Esophagus squamous epithelium (tissue), 5 donors: Measurements from ENCODE around the gene MIPOL1. TPM values are rescaled to one million over a fixed set of nuclear protein-coding genes. Genes with fewer than 3 reads are reported as not detected.
"Not testable (repeated sequence)": the region's sequence is repeated elsewhere in the genome, so short reads cannot be mapped to it uniquely, and the experiment has no call there.

Experiments used
- DNase-seq: peaks from one replicate; lab custom pipeline; 2025; lab: John Stamatoyannopoulos, UW
- H3K27ac ChIP-seq, 4 donors: fragments of 200-600 bp; sonication (generic); one replicate each; pipeline ENCODE4 v1.5.1; 2016 to 2019; ENCODE audit warnings: mild to moderate bottlenecking in 1 of 4
- H3K27me3 ChIP-seq, 4 donors: fragments of 200-600 bp; sonication (generic); 1 replicate in 3 of 4; 2 replicates in 1 of 4; pipeline versions ENCODE4 v1.5.1 to v1.6.0; 2017 to 2021; ENCODE audit warnings: antibody characterized with exemption in 1 of 4
- H3K36me3 ChIP-seq, 3 donors: fragments of 200-600 bp; sonication (generic); one replicate each; pipeline ENCODE4 v1.5.1; 2016 to 2019
- H3K4me1 ChIP-seq, 3 donors: fragments of 200-600 bp; sonication (generic); one replicate each; pipeline ENCODE4 v1.5.1; 2017 to 2019
- H3K4me3 ChIP-seq, 4 donors: fragments of 200-600 bp; sonication (generic); 1 replicate in 3 of 4; 2 replicates in 1 of 4; pipeline ENCODE4 v1.5.1; 2016 to 2019; ENCODE audit warnings: mild to moderate bottlenecking in 2 of 4, moderate library complexity in 1 of 4
- H3K9me3 ChIP-seq, 3 donors: fragments of 200-600 bp; sonication (generic); one replicate each; pipeline ENCODE4 v1.5.1; 2016 to 2019
- CTCF ChIP-seq, 6 experiments: fragments of 450-650 bp in 4 of 6; fragments of 200-600 bp in 2 of 6; sonication (generic) in 2 of 6; IDR thresholded peaks; one replicate each; pipeline ENCODE4 v1.5.1; 2016 to 2019; ENCODE audit warnings: antibody characterized with exemption in 6 of 6, mild to moderate bottlenecking in 4 of 6, moderate library complexity in 4 of 6
- POLR2A ChIP-seq, 4 donors: fragments of 450-650 bp; IDR thresholded peaks; one replicate each; pipeline ENCODE4 v1.6.1; 2017; ENCODE audit warnings: antibody characterized with exemption in 4 of 4, mild to moderate bottlenecking in 4 of 4, moderate library complexity in 3 of 4
- WGBS, 2 donors: methylation state at CpG; one replicate each; pipeline ENCODE4 v1.1.5; 2018; 5-methylcytosine and 5-hydroxymethylcytosine counted together
- intact Hi-C: fragments of 100-400 bp; cut with DNase I; formaldehyde crosslinking; loops from one replicate; pipeline ENCODE4 v1.15.0; 2022
- total RNA-seq, 4 donors: library from RNA; depleted of rRNA; stranded (reverse); fragments of >200 nt; gene quantifications; one replicate each; pipeline ENCODE4 v1.1.0, GENCODE V29; 2016
- donor health status: DM: yes; HTN: yes; CAD: no.

The MIPOL1 gene
- total RNA-seq, 4 donors from 2014 or later, result 4.9 to 13.7 (median 7.1) TPM

- TF ChIP-seq POLR2A (IDR thresholded peaks at IDR 0.05), result no peak
- TF ChIP-seq CTCF (IDR thresholded peaks at IDR 0.05), result no peak
- 70 to 75% methylated on average over 5 to 6 of the region's 6 CpGs for WGBS, 2 donors
- Histone ChIP-seq H3K4me3 (no peak overlapping the region), H3K9me3 (no peaks in the 10 kb centered on the region), H3K27me3 (no peaks in the 10 kb centered on the region), H3K4me1 (no peaks in the 10 kb centered on the region), H3K36me3 (no peaks in the 10 kb centered on the region), H3K27ac (no peak overlapping the region)
- no peak for DNase-seq
- intact Hi-C loops, result no loop called here
Observed at GRCh38 chr14:37181441-37181840, 16.3 kb upstream of the MIPOL1 start.

- H3K9me3 ChIP-seq, H3K4me1 ChIP-seq, H3K27me3 ChIP-seq, H3K36me3 ChIP-seq, DNase-seq, intact Hi-C loops, H3K27ac ChIP-seq, H3K4me3 ChIP-seq: not testable (repeated sequence)
- WGBS, 2 donors, result 80 to 82% methylated on average over 8 of the region's 8 CpGs
Observed at GRCh38 chr14:37184520-37184919, 13.2 kb upstream of the MIPOL1 start.

GRCh38 chr14:37185670-37186069 is 12.1 kb upstream of the MIPOL1 start:
- no peak for TF ChIP-seq CTCF (IDR thresholded peaks at IDR 0.05)
- TF ChIP-seq POLR2A (IDR thresholded peaks at IDR 0.05), result no peak
- H3K27me3 ChIP-seq, result peaks cover 0 to 6% (median 0%) of the 10 kb centered on the region in 4 donors
- H3K4me1 ChIP-seq, result no peaks in the 10 kb centered on the region
- H3K36me3 ChIP-seq, result no peaks in the 10 kb centered on the region
- DNase-seq, result no peak
- H3K9me3 ChIP-seq, result no peaks in the 10 kb centered on the region
- intact Hi-C loops, result no loop called here
- H3K27ac ChIP-seq, result no peak overlapping the region
- no peak overlapping the region for H3K4me3 ChIP-seq

GRCh38 chr14:37186865-37187264 is 10.9 kb upstream of the MIPOL1 start:
- no peak for DNase-seq
- H3K4me3 ChIP-seq, result no peak overlapping the region
- H3K27me3 ChIP-seq, result peaks cover 0 to 6% (median 0%) of the 10 kb centered on the region in 4 donors
- no peak overlapping the region for H3K27ac ChIP-seq
- TF ChIP-seq POLR2A (IDR thresholded peaks at IDR 0.05) (no peak), CTCF (IDR thresholded peaks at IDR 0.05) (no peak)
- no peaks in the 10 kb centered on the region for H3K9me3 ChIP-seq
- 79 to 89% methylated on average over 1 of the region's 1 CpG for WGBS, 2 donors
- intact Hi-C loops, result no loop called here
- H3K36me3 ChIP-seq, result no peaks in the 10 kb centered on the region
- no peaks in the 10 kb centered on the region for H3K4me1 ChIP-seq

- Histone ChIP-seq H3K9me3 (no peaks in the 10 kb centered on the region), H3K27ac (no peak overlapping the region), H3K36me3 (no peaks in the 10 kb centered on the region), H3K4me1 (no peaks in the 10 kb centered on the region), H3K4me3 (no peak overlapping the region), H3K27me3 (peaks cover 0 to 6% (median 0%) of the 10 kb centered on the region in 4 donors)
- WGBS, 2 donors, result 49 to 75% methylated on average over 3 of the region's 3 CpGs
- intact Hi-C loops, result no loop called here
- TF ChIP-seq POLR2A (IDR thresholded peaks at IDR 0.05) (no peak), CTCF (IDR thresholded peaks at IDR 0.05) (no peak)
- no peak for DNase-seq
Observed at GRCh38 chr14:37187294-37187693, 10.4 kb upstream of the MIPOL1 start.

GRCh38 chr14:37187840-37188577 is 9.7 kb upstream of the MIPOL1 start:
- H3K4me1 ChIP-seq, H3K27me3 ChIP-seq, H3K36me3 ChIP-seq, H3K27ac ChIP-seq, H3K9me3 ChIP-seq, intact Hi-C loops, DNase-seq, H3K4me3 ChIP-seq: not testable (repeated sequence)
- 59 to 69% methylated on average over 4 of the region's 9 CpGs for WGBS, 2 donors

GRCh38 chr14:37189733-37190132 is 8.0 kb upstream of the MIPOL1 start:
- 82 to 91% methylated on average over 2 of the region's 2 CpGs for WGBS, 2 donors
- intact Hi-C loops, H3K27me3 ChIP-seq, H3K9me3 ChIP-seq, H3K4me3 ChIP-seq, H3K36me3 ChIP-seq, H3K4me1 ChIP-seq, H3K27ac ChIP-seq, DNase-seq: not testable (repeated sequence)
